GM18502 (cell line): Measurements from ENCODE around the gene DNAH3.
"Not testable (repeated sequence)": the region's sequence is repeated elsewhere in the genome, so short reads cannot be mapped to it uniquely, and the experiment has no call there.

Source experiments
- ATAC-seq: cut with Tn5 transposase; IDR thresholded peaks from one replicate; pipeline ENCODE4 v1.9.1; 2021; ENCODE audit warnings: mild to moderate bottlenecking; ENCODE audit not compliant: unreplicated experiment, poor library complexity

DNAH3 gene

DNA sequence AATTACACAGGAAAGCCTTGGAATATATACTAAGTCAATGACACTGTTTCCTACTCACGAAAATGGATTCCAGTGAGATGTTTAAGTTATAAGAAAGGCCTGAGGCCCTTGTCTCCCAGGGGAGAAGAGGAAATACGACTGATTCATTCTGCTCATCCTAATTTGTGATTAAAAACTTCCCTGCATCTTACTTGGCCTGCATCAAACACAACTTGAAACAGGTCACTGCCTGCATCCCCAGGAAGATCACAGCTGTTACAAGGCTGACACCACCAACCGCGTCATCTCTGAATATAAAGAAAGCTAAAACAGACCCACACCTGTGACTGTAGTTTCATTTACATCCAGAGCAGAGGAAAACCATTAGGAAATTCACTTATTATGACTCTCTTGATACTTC, 121.9 kb downstream of the DNAH3 start:
- no peak for ATAC-seq

DNA sequence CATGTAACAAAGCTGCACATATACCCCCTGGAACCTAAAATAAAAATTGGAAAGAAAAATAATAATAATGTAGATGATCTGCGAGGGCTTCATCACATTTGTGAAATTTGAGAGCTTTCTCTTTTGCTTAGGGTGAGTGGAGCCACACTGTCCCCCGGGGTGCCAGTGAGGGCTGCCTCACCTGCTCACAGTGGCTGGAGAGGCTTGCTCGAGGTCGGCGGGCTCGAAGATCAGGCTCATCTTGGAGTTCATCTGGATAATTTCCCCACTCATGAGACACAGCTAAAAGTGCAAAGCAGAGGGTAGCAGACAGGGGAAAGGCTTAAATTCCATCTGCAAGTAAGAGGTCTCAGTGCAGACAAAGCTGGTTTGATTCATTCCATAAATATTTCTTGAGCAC, 123.8 kb downstream of the DNAH3 start:
- ATAC-seq: no peak

DNA sequence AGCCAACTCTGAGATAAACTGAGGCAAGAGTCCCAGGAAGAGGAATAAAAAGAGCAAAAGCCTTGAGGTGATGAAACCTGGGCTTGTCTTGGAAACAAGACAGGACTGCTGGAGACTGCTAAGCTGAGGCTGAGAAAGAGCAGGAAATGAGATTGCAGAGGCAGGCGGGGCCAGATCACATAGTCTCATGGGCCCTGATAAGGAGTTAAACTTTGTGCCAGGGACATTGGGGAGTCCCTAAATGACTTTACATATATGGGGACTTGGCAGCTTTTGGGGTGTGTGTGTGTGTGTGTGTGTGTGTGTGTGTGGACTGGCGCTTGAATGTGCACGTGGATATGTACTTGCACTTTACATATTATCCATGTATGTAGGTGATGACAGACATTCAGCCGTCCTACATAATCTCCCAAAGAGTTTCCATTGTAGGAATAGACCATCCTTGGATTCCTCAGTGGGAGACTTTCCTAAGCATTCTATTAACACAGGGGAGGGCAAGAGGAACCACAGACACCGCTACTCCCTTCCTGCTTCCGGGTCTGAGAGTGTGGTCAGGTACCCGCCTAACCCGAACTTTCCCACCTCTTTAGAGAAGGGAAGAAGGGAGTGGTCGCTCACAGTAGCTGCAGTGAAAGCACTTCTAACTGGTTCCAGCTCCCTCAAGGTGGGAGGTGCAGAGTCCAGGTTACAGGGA, 127.0 kb downstream of the DNAH3 start:
- ATAC-seq: no peak

DNA sequence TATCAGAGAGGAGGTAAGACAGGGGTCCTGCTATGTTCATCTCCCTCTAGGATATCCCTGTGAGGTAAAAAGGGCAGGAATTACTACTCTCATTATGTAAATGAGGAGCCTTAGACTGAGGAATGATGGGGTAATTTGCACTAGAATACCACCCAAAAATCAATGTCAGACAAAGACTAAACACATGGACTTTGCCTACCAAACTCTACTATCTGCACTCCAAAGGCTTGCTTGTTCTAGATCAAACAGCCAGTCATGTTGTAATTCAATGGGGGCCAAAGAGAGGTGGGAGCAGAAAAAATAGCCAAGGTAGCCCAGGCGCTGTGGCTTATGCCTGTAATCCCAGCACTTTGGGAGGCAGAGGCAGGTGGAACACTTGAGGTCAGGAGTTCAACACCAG, 129.3 kb downstream of the DNAH3 start:
- ATAC-seq: no peak

DNA sequence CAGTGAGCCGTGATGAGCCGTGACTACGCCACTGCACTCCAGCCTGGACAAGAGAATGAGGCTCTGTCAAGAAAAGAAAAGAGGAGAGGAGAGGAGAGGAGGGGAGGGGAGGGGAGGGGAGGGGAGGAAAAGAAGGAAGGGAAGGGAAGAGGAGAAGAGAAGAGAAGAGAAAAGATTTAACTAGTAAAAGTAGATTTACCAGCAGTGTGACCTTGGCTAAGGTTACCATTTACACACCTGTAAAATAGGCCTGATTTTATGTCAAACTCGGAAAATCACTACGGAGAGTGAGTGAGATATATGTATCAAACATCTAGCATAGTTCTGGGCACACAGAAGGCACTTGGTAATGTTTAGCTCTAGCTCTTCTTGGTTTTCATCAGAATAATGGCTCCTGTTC, 140.8 kb downstream of the DNAH3 start:
- no peak for ATAC-seq

DNA sequence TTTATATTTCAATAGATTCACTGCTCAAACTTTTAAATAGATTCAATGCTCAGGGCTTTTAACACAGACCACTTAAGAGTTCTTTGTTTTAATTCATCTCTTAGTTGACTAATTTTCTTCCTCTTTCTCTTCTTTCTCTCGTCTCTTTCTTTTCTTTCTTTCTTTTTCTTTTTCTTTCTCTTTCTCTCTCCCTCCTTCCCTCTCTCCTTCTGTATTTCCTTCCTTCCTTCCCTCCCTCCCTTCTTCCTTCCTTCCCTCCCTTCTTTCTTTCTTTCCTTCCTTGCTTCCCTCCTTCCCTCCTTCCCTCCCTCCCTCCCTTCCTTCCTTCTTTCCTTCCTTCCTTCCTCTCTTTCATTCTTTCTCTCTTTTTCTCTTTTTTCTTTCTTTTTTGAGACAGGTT, 145.6 kb downstream of the DNAH3 start:
- no peak for ATAC-seq

DNA sequence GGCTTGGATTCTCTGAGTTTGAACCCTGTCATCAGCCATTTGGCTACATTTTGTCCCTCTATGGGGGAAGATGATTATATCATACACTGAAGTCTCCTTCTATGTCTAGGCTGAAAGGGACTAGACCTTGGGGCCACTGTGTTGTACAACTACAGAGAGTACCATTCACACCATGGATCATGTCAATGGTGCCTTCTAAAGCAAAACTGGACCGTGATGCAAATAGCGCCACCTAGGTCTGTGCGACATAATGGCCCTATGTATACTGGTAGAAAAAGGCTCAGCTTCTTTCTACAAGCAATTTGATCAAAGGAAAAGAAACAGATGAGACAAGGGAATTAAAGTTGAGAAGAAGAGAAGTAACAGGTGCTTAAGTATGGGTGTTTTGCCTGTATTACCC, 149.4 kb downstream of the DNAH3 start:
- ATAC-seq: no peak

DNA sequence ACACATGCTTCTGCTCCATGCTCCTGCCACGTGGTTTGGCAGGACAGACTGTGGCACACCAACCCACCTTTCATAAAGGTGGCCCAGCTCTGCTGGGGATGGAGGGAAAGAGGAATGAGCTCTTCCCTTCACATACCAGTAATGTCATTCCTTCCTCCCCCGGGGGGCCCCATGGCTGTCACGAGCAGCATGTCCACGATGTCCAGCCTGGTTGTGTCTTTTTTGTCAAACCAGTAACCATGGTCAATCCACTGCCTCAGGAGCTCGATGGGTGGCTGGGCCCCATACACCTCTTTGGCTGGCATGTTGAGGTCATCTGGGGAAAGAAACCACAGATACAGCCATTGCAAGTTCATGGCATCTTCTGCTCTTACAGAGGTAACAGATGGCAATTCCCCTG, 153.5 kb downstream of the DNAH3 start:
- ATAC-seq: no peak

DNA sequence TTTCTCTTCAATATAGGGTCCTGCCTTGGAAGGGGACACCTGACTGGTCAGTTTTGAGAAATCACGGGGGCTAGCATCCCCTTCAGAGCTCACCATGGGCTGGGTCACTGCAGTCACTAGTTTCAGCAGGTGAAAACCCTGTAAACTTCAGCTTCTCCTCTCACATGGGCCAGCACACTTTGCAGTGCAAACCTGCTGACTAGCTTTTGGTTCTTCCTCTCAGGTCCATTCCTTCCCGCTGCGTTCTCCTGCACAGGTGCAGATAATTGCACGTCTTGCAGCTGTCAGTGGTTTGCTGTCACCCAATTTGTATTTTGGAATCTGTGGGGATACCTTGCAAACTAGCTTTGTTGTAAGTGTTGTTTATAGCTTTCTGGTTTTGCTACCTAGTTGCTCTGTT, 154.9 kb downstream of the DNAH3 start:
- ATAC-seq: no peak

DNA sequence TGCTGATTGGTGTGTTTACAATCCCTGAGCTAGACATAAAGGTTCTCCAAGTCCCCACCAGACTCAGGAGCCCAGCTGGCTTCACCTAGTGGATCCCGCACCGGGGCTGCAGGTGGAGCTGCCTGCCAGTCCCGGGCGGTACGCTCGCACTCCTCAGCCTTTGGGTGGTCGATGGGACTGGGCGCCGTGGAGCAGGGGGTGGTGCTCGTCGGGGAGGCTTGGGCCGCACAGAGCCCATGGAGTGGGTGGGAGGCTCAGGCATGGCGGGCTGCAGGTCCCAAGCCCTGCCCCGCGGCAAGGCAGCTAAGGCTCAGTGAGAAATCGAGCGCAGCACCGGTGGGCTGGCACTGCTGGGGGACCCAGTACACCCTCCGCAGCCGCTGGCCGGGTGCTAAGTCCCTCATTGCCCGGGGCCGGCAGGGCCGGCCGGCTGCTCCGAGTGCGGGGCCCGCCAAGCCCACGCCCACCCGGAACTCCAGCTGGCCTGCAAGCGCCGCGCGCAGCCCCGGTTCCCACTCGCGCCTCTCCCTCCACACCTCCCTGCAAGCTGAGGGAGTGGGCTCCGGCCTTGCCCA, 161.1 kb downstream of the DNAH3 start:
- ATAC-seq: not testable (repeated sequence)

DNA sequence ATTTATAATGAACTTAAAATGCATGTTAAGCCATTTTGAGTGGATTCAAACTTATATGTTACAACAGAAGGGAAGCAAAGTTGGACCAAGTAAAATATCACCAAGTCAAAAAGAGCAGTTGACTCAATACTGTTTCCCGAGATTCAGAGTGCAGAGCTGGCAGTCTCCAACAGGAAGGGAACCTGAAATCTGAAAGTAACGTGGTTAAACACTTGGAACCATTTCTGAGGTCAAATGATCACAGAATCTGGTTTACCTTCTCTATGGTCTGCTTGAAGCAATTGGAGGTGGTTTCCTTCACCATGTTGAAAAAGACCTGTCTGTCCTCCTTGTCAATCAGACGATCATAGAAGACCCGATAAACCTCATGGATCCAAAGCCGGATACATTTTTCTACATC, 163.6 kb downstream of the DNAH3 start:
- ATAC-seq: no peak

DNA sequence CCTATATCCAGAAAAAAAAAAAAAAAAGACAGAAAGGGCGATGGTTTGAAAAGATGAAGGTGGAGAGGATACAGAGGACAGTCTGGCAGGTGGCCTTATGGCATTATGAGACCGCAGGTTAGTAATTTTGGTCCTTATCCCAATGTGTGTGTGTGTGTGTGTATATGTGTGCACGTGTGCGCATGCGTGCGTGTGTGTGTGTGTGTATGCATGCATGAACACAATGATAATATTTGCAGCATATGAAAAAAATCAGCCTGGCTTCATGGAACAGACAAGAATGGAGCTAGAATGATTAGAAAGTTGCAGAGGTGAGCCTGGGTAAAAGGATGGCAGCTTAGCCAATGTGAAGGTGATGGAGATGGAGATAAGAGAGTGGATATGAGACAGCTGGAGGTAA, 166.6 kb downstream of the DNAH3 start:
- ATAC-seq: no peak

DNA sequence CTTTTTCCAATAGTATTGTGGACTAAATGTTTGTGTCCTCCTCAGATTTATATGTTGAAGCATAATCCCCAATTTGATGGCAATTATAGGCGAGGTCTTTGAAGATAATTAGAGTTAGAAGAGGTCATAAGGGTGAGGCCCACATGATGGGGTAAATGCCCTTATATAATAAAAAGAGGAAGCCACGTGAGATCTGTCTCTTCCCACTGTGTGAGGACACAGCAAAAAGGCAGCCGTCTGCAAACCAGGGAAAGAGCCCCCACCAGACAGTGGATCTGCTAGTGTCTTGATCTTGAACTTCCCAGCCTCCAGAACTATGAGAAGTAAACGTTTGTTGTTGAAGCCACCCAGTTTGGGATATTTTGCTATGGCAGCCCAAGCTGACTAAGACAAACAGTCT, 174.1 kb downstream of the DNAH3 start:
- ATAC-seq: no peak

DNA sequence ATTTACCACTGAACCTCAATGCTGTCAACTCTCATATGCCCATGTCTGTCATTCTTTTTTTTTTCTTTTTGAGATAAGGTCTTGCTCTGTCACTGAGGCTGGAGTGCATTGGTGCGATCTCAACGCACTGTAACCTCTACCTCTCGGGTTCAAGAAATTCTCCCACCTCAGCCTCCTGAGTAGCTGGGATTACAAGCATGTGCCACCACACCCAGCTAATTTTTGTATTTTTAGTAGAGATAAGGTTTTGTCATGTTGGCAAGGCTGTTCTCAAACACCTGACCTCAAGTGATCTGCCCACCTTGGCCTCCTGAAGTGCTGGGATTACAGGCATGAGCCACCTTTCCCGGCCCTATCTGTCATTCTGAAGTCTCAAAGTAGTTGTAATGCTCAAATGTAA, 177.4 kb downstream of the DNAH3 start:
- not testable (repeated sequence) for ATAC-seq

DNA sequence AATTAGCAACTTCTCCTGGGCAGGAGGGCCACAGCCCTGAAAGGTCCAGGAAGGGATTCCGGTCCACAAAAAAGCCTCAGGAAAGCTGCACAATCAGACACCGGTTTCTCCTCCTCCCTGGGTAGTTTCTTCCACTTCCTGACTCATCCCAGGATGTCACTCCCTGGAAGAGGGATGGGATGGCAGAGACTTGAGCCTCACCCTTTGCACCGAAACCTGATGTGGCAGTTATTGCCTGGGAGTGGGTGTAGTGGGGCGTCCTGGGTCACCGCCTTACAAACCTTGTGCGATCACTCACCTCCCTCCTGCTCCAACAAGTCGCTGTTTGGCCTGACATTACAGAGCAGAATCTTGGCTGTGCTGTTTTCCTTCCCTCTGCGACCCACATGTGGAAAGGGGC, 179.2 kb downstream of the DNAH3 start:
- no peak for ATAC-seq

DNA sequence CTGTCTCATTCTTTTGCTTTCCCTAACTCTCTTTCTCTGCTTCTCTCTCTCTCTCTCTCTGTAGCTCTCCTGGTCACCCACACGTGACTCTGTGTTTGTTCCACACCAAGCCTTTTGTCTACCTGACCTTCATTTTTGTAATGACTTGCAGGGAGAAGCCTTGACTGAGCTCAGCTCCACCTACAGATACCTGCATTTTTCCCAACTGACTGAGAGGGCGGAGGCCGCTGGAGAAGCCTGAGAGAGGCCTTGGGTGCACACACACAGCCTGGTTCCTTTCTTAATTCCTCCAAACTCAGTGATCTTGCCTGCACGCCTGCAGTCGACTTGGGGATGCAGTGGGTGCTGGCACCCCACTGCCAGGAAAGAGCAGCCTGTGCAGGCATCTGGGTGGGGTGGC, 181.3 kb downstream of the DNAH3 start:
- no peak for ATAC-seq

DNA sequence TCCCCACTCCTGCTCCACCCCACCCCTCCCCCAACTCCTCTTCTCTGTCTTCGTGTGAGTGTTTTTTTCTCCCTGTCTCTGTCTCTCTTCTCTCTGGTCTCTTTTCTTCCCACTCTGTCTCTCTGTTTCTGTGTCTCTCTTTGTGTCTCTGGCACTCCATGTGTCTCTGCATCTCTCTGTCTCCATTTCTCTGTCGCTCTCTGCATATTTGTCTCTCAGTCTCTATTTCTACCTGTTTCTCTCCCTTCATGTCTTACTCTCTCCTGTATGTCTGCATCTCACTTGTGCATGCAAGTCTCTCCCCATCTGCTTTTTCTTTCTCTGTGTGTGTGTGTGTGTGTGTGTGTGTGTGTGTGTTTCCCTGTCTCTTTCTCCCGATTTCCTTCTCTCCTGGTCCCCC, 181.9 kb downstream of the DNAH3 start:
- ATAC-seq: no peak

DNA sequence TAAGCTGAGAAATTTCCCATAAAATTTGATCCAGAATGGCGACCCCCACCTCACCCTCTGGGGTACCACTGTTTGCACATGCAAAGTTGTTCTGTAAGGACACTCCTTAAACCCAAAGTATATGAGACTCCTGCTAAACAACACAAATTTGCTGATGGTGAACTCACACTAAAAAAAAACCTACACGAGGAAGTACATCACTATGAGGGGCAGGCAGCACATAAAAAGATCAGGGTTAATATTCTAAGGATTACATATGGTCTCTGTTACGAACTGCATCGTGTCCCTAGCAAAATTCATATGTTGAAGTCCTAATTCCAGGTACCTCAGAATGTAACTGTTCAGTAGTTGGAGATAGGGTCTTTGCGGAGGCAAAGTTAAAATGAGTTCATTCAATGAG, 189.7 kb downstream of the DNAH3 start:
- ATAC-seq: no peak

DNA sequence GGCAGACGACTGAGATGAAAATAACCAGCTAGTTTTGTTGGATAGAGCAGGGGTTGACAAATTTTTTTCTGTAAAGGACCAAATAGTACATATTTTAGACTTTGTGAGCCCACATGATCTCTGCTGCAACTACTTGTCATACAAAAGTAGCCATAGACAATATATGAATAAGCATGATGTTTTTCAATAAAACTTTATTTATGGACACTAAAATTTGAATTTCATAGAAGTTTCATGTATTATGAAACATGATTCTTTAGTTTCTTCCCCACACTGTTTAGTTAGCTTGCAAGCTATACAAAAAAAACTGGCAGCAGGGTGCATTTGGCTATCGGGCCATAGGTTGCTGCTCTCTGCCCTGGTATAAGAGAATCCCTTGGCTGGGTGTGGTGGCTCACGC, 193.5 kb downstream of the DNAH3 start:
- ATAC-seq: no peak

DNA sequence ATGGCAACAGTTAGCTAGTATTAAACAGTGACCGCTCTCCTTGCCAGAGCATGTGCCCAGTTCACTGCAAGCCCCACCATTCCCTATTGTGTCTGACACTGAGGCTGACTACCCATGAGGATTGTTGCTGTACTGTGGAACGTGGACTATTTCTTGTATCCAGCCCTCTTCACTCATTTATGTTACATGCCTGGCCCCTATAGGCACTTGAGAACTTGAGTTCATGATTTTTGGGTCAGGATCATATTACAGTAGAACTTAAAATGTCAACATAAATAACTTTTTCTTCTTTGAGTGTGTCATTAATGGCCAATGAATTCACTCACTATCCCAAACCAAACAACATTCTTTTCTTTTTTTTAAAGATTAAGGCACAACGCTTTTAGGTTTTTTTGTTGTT, 194.3 kb downstream of the DNAH3 start:
- no peak for ATAC-seq

DNA sequence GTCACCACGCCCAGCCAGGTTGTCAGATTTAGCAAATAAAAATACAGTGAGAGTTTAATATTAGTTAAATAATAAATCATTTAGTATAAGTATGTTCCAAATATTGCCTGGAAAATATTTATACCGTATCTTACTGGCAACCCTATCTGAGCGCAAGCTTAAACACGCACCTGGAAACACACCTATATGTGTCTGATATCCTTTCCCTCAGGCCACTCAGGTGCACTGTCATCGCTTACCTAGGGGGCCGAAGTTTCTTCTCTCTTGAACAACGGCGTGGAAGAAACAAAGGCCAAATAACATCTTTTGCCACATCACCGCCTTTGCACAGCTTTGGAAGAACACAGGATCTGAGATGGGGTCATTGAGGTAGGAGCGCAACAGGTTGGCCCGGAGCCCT, 196.1 kb downstream of the DNAH3 start:
- ATAC-seq: no peak

DNA sequence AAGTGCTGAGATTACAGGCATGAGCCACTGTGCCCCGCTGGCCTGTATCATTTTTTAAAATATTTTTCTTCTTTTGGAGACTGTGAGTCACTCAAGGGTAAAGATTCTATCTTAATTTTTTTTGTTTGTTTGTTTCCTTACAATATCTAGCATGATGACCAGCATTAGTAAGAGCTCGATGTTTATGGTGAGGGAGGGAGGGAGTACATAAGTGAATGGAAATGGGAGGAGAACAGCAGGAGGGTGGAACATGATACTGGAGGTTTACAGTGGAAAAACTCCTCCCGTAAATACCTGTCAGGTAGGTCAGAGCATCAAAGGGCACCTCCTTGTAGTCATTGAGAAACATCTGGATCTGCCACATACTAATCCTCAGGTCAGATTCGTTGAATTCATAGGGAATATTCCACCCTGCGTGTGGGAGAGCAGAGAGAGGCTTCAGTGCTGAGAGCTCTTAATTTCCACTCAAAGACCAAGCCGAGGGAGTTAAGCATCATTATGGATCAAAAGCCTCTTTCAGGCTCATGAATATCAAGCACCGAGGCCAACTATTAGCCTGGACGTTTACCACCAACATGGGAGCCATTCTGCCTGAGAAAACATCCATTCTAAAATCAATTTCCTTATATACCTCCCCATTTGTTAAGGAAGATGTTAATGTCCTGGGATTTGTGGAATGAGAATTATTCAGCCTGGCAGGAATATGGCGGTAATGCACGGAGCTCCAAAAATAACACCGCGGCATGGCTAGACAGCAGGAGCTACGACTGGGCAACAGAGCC, 198.3 kb downstream of the DNAH3 start:
- no peak for ATAC-seq
